GM18873 (cell line): Measurements from ENCODE around the gene ORC4.

Experiments used
- ATAC-seq: cut with Tn5 transposase; IDR thresholded peaks from one replicate; pipeline ENCODE4 v1.9.1; 2021; ENCODE audit warnings: mild to moderate bottlenecking, moderate library complexity, moderate number of reproducible peaks; ENCODE audit not compliant: unreplicated experiment, low FRiP score

Gene ORC4

DNA sequence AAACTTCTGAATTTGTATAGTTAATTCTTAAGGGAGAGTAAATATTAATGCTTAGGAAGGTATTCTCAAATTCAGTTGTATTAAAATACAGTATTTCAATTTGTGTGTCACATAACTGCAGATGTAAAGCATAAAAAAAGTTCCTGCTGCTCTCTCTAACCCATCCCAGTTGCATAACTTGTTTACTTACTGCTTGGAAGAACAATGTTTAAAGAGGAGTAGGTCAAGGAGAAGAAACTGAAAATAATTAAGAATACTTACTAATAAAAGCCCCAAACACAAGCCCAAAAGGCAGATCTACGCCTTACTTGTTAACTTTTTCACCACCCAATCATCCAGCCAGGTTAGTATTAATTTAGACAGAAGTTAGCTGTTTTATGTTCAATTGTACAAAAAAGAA, 81.2 kb downstream of the ORC4 start:
- ATAC-seq, result no peak

DNA sequence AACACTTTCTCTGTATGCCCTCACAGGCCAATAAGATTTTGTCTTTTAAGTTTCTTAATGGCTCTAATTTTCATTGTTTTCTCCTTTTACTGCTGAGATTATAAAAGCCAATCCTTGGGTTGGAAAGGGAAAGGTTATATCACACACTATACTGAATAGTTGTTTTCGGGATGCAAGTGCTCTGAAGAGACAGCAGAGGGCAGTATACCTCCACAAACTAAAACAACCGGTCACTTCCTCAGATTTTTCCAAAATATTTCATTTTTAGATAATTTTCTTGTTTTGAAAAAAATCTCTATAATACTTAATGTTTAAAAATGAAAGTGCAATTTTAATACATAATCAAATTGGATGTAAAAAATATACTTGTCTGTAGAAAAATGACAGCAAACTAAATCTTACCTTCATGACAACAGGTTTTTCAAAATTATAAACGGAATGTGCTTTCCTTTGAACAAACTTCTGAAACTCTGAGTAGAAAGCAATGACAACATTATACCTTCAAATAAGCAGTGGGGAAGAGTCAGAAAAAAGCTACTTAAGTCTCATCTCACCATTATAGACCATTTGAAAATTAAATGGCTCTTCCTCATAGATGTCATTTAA, 82.7 kb downstream of the ORC4 start:
- ATAC-seq, result no peak

DNA sequence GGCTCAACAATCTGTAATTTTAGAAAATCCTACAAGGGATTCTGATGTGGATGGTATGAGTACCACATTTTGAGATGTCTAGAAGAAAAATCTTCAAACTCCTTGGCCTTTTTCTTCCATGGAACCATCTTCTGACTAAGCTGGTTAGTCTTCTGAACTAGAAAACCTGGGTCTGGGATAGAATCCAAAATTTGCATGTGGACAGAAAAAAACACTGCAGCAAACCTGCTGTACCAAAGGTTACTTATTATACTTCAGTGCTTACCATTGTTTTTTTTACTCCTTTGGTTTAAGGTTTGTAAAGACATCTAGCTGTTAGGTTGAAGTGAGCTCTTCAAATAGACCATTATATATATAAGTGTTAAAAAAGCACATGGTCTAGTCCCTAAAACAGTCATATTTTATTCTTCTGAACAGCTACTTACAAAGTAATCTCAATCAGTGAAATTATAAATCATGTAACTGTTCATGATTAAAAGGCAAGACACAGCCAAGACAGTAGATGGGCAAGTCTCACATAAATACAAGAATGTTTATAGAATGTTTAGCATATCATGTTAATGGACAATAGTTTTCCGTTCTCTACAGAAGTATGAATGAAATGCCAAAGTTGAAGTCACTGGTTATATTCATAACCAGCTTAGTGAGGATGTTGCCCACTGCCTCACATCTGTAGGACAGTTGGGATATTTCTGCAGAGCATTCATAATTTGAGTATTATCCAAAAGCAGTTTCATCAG, 85.5 kb downstream of the ORC4 start:
- no peak for ATAC-seq

DNA sequence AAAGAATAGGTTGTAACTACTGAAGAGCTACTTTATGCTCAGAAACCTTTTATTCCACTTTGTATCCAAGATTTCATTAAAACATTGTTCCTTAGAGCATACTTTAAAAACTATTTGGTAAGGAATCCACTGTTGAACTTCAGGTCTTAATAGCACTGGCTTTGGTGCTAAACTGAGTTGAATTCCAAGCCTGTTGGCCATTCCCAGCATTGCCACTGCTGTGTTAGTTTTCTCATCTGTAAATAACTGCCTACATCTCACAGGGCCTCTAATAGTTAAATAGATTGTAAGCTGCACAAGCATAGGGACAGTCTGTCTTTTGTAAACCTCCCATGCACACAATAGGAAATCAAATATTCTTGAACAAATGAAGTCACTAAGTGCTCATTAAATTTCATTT, 86.6 kb downstream of the ORC4 start:
- no peak for ATAC-seq

DNA sequence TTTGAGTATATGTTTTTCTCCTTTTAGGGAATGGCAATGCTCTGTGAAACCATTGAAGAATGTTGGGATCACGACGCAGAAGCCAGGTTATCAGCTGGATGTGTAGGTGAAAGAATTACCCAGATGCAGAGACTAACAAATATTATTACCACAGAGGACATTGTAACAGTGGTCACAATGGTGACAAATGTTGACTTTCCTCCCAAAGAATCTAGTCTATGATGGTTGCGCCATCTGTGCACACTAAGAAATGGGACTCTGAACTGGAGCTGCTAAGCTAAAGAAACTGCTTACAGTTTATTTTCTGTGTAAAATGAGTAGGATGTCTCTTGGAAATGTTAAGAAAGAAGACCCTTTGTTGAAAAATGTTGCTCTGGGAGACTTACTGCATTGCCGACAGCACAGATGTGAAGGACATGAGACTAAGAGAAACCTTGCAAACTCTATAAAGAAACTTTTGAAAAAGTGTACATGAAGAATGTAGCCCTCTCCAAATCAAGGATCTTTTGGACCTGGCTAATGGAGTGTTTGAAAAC, 93.4 kb downstream of the ORC4 start:
- ATAC-seq, result no peak

DNA sequence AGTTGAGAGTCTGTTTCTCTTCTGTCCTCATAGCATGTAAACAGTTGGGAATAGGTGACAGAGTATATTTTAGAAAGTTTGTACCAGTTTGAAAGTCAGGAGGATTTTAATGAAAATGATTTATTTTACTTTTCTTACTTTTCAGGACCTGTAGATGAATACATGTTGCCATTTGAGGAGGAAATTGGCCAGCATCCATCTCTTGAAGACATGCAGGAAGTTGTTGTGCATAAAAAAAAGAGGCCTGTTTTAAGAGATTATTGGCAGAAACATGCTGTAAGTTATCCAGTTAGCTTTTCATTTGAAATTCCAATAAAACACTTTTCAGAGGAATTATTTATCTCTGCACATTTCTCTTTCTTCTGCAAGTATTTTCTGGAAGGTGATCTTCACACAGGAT, 94.7 kb downstream of the ORC4 start:
- ATAC-seq, result no peak

DNA sequence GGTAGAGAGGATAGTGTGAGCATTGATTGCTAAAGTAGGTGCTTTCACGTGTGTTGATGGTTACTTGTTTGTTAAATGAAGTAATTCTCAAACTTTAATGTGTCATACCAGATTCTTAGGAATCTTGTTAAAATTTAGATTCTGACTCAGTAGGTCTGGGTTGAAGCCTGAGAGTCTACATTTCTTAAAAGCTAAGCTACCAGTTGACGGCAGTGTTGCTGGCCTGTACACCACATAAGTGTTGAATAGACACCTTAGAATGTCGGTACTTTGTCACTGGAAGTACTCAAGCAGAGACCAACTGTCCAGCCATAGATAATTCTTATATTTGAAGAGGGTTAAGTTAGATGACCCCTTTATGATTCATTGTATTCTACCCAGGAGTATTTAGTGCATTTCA, 95.9 kb downstream of the ORC4 start:
- no peak for ATAC-seq

DNA sequence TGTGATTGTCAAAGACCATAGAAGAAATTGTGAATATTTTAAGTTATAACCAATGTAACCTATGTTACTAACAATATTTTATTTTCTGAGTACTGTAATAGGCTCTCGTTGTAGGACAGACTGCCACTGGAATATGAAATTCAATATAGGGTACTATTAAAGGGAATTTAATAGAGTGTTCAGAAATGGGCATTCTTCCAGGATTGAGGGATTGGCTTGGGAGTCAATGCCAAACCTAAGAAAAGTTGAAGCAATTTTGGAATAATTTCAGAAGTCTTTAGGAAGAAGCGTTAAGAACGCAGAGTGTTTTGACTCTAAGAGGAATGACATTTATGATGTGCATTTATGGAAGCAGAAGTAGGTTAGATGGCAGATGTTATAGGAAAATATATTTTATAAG, 96.7 kb downstream of the ORC4 start:
- no peak for ATAC-seq

DNA sequence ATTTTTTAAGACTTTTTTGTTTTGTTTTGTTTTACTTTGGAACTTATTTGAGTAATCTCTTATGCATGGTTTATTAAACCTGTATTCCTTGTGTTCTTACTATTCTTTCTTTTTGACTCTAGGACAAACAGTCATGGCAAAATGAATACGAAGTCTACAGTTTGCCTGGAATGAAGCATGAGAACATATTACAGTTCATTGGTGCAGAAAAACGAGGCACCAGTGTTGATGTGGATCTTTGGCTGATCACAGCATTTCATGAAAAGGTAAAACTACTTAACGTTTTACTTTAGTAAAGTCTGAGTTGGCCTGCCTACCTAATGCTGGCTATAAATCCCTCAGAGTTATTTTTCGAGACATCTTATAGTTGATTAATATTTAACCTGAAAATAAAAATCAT, 103.4 kb downstream of the ORC4 start:
- no peak for ATAC-seq

DNA sequence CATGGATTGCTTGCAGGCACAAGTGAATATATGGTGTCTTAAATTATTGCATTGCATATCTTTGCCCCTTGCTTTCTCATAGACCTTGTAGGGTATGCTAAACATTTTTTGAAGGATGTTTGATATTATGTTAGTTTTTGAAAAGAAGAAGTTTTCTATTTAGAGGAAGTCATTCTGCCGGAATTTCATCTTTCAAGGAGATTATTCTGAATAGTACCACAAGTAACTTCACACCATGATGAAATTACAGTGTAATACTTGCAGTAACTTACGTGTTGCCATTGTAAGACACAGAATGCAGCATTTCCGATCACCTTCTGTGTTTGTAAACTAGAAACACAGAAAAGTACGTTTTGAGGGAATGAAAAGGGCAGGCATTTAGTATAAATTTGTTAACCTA, 103.8 kb downstream of the ORC4 start:
- no peak for ATAC-seq

DNA sequence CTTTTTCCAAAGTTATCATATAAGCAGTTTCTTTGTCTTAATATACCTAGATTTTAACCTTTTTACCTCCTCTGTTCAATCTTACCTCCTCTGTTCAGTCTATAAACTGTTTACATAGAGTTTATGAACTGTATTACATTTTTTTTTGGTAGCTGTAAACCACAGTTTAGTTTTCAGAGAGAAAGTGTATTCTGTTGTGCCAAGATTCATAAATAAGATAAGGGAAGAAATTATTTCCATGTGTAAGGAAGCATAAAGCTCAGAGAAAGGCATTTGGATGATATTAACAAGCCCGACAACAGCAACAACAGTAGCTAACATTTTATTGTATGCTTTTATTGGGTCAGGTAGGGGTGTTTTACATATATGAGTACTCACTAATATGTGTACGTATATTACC, 104.5 kb downstream of the ORC4 start:
- ATAC-seq, result no peak

DNA sequence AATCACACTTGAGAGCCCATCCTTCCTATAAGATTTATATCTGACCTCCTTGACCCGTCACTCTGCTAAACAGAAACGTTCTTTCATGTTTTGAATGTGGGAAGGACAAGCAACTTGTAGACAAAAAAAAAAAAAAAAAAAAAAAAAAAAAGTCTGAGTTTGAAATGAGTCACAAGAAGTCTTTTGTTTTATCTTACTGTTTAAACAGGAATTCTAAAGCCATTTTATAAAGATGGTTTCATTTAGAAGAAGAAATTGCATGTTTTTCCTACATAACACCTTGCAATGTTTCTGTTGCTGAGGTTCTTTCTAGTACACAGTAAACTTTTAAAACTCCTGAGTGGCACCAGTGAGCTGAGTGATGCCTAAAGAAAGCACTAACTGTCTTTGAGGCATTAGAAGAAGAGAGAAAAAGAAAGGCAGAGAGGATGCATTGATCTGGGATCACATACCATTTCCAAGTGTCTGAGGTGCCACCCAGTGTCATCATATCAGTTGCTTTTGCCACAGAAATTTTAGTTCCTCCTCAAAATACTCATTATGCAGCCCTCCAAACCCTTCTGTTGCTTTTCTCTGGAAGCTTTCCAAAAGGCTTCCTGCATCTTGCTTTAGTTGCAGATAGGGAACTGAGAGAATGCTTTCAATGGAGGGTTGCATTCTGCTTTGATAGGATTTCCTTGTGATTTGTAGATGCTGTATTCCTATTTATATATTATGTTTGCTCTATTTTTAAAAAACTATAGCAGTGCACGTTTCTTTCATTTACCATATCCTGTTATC, 106.6 kb downstream of the ORC4 start:
- ATAC-seq, result no peak

DNA sequence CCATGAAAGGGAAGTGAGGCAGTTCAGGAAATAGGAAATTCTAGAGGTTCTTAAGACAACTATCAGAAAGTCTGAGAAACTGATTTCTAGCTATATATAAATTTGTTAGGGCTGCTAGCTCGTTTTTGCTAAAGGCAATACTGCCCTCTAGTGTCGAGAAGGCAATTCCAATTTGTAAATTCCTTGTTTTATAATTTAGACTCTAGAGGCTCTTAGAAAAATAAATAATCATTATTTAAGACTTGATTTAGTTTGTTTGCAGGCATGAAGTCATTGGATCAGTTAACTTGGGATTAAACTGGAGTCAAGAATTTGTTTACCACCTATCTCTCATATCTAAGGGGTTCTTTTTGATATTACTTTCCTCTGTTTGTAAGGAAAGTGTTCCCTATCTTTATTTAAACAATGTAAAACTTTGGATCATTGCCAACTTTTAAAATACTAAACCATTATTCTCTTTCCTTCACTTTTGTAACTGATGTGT, 109.5 kb downstream of the ORC4 start:
- ATAC-seq, result no peak

DNA sequence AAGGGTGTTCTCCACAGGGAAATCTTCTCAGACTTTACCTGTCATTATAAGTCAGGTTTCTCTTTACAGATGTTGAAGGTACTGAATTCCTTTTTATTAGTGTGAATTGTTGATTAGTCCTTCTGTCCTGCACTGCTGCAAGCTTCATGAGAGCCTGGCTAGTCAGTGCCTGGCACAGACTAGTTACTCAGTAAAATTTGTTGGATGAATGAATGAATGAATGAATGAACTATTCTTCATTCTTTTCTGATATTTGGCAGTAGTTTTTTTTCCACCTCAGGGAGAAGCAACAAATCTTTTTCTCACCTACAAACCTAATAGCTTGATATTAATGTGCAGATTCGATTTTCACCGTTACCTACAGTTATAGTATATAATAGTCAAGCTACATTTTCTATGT, 111.4 kb downstream of the ORC4 start:
- no peak for ATAC-seq

DNA sequence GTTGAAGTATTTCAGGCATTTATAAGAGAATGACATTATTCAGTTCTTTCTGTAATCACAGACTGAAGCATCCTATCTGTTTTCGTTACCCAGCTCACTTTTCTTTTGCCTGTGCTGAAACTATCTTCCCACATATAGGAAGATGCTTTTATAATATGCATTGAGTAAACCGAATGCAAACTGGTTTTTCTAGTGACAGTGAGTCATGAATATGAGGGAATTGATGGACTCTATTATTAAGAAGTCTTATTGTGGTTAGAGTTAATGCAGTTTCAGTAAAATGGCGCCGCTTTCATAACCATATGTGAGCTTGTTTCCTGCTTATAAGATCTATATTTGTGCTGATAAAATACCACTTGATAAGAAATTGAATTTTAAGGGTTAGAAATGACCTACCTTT, 116.5 kb downstream of the ORC4 start:
- ATAC-seq, result no peak

DNA sequence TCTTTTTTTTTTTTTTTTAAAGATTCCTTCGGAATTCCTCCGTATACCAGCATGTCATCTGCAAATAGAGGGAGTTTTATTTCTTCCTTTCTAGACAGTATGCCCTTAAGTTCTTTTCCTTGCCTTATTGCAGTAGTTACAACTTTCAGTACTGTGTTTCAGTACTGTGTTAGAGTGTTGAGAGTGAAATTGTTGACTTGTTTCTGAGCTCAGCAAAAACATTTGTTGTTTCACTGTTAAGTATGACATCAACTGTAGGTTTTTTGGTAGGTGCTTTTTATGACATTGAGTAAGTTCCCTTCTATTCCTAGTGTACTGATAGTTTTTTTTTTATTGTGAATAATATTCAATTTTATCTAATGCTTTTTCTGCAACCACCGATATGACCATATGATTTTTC, 131.9 kb downstream of the ORC4 start:
- ATAC-seq, result peak; percentile 74

DNA sequence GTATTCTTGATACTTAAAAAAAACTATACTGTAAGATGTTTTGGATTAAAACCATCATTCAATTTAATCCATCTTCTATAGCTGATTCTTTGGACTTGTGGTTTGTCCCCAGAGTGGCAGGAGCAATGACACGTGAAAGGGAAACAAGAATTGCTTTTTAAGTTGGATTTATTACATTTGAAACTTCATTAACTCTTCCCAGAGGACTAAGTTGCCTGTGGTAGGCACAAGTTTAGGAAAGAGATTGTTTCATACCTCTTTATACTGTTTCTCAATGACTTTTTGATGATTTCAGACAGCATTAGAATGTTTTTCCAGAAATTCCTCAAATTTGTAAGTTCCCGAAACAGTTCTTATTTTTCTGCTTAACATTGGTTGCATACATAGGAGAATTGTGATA, 134.4 kb downstream of the ORC4 start:
- no peak for ATAC-seq

DNA sequence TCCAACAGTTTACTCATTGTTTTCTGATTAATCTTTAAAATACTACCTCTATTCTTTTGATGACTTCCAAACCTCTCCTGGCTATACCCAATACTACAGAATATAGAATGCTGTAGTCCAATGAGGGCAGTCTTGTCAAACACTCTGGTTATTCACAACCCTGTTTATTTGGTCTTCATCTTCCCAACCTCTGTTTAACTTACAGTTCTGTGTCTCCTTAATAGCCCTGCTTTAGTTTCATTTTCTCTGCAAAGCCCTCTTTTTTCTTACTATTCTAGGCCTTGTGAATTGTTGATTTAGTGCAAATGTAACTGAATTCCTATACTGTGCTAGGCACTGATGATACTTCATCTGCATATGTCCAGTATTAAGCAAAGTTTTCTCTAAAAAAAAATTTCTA, 135.7 kb downstream of the ORC4 start:
- ATAC-seq, result no peak

DNA sequence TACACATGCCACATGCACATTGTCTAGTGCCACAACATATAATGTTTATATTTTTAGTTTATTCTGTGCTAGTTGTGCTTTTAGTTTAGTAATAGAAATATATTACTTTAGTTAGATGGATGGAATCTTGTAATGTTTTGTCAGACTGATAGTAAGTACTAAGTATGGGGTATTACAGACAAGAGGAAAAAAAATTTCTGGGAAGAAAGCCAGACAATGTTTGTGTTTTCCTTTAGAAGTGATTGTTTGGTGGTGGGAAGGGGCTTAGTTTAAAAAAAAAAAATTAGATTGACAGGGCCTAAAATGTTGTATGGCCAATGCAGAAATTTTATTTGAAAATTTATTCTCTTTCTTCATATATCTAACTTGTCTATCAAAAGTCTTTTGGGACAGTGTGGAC, 137.9 kb downstream of the ORC4 start:
- no peak for ATAC-seq
